GM19025 (cell line): ENCODE results near the gene ALDH1L1.

Experiments used
- ATAC-seq: cut with Tn5 transposase; IDR thresholded peaks from one replicate; pipeline ENCODE4 v1.9.1; 2021; ENCODE audit warnings: mild to moderate bottlenecking, low read depth, moderate library complexity; ENCODE audit not compliant: unreplicated experiment

Gene ALDH1L1

GRCh38 chr3:126061301-126062032 is 118.9 kb downstream of the ALDH1L1 start:
- no peak for ATAC-seq

- no peak for ATAC-seq
Measured at GRCh38 chr3:126060613-126061145, 119.7 kb downstream of the ALDH1L1 start.

GRCh38 chr3:126058666-126059065 is 121.7 kb downstream of the ALDH1L1 start:
- no peak for ATAC-seq

- ATAC-seq = no peak
Measured at GRCh38 chr3:126057936-126058335, 122.5 kb downstream of the ALDH1L1 start.

- no peak for ATAC-seq
Measured at GRCh38 chr3:126057501-126057819, 122.9 kb downstream of the ALDH1L1 start.

- no peak for ATAC-seq
Measured at GRCh38 chr3:126056681-126057500, 123.5 kb downstream of the ALDH1L1 start.

- no peak for ATAC-seq
Measured at GRCh38 chr3:126056088-126056487, 124.3 kb downstream of the ALDH1L1 start.

GRCh38 chr3:126054870-126055269 is 125.5 kb downstream of the ALDH1L1 start:
- ATAC-seq = no peak

- no peak for ATAC-seq
Measured at GRCh38 chr3:126053949-126054569, 126.3 kb downstream of the ALDH1L1 start.
